GM12874 (cell line): ENCODE measurements around the gene ZNF423.

Experiments used
- TF ChIP-seq, protein P1 (sequence below): IDR thresholded peaks from 2 replicates; pipeline ENCODE4 v1.5.1; 2011; ENCODE audit warnings: low read depth, mild to moderate bottlenecking, control low read depth, low read length, moderate library complexity; ENCODE audit not compliant: insufficient read depth

The ZNF423 gene

DNA sequence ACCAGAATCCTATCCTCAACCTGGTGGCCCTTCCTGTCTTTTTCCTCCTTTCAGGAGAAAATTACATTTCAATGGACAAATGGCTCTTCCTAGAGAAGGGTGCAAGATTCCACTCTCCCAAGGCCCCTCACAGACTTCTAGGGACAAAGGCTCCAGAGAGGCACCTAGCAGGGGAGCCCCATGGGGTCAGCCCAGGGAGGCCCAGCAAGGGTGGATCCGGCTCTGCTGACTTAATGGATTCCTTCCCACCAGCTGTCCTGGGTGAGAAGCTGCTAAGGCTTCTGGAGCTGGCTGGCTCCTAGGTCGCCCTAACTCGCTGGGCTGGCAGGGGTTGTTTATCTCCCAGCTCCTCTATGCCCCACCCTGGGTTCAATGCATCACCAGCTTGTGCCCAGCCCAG is 152.4 kb downstream of the ZNF423 start:
- TF ChIP-seq, protein P1, sequence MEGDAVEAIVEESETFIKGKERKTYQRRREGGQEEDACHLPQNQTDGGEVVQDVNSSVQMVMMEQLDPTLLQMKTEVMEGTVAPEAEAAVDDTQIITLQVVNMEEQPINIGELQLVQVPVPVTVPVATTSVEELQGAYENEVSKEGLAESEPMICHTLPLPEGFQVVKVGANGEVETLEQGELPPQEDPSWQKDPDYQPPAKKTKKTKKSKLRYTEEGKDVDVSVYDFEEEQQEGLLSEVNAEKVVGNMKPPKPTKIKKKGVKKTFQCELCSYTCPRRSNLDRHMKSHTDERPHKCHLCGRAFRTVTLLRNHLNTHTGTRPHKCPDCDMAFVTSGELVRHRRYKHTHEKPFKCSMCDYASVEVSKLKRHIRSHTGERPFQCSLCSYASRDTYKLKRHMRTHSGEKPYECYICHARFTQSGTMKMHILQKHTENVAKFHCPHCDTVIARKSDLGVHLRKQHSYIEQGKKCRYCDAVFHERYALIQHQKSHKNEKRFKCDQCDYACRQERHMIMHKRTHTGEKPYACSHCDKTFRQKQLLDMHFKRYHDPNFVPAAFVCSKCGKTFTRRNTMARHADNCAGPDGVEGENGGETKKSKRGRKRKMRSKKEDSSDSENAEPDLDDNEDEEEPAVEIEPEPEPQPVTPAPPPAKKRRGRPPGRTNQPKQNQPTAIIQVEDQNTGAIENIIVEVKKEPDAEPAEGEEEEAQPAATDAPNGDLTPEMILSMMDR, result no peak

DNA sequence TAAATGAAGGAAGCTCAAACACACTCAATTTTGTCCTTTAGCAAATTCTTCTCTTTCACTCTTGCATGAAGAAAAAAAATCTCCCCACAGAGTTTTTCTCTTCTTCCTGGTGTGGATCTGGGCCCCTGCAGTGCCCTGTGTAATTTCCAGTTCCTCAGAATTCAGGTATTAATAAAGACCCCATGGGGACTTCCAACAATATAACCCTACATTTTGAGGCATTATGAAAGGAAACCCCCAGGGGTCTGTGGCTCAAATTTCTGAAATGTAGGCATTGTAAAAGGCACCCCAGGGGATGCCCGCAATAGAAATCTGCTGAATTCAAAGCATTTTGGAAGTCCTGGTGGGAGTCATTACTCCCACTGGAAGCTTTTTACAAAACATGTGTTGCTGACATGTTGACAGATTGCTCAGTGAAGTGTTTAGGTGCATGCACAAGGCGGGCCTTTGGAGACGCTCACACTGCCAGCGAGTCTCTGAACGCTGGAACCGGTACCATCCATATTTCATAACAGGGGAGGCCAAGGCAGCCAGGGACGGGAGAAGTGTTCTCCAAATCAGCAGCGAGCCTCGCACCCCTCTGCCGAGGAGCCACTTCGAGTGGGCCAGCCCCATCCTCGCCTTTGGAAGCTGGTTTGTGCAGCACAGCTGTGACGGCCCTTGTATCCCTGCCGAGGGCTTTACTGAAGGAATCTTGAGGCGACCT is 154.0 kb downstream of the ZNF423 start:
- TF ChIP-seq, protein P1, result no peak

DNA sequence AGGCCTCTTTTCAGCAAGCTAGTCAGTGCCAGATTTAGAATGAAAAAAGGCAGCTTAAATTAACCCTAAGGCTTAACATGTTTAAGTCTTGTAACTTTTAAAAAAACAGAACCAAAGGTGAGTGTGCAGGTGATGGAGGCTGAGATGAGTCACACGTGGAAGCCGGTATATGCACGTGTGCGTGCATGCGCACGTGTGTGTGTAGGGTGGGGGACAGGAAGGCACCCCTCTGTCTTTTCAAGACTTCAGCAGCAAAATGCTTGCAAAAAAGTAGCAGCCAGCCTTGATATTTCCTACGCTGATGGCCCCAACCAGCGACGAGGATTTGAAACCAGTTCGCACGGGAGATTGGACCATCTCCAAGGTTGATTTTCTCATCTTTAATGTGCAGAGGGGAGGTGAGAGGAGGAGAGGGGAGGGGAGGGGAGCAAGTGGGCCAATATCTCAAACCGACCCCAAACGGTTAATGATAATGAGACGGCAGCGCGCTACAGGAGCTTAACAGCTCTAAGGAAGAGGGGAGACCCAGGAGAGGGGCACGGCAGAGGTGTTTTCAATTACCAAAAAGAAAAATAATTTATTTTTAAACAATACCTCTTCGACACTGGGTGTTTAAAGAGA is 154.7 kb downstream of the ZNF423 start:
- TF ChIP-seq, protein P1, result no peak

DNA sequence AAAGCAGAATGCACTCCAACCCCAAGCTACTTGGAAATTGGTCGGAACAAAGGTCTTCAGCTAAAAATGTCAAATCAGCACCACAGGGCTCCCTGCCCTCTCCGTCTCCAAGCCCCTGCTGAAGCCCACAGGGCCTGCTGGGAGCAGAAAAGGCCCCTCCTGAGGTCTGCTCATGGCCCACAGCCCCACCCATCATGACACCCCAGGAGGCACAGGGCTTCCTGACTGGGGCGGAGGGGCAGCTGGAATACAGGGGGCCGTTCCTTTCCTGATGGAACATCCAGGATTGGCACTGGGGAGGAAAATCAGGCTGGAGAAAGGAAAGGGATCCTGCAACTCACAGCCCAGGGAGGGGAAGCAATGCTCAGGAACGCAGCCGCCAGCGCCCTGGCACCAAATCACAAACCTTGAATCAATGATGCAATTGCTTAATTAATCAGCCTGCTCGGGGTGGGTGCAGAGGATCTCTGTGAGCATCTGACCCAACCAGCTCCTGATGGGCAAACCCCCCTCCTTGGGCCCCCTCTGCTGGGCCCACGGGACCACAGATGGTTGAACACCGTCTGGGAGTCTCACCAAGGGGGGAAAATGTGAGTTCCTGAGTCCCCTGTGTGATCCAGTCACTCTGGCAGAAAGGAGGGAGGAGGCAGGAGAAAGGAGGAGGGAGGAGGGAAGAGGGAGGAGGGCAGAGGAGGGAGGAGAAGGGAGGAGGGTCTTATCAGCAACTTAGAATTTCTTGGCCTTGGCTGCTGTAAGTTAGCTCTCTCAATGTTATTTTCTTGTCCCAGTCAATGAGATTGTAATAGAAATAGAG is 155.5 kb downstream of the ZNF423 start:
- TF ChIP-seq, protein P1, result no peak

DNA sequence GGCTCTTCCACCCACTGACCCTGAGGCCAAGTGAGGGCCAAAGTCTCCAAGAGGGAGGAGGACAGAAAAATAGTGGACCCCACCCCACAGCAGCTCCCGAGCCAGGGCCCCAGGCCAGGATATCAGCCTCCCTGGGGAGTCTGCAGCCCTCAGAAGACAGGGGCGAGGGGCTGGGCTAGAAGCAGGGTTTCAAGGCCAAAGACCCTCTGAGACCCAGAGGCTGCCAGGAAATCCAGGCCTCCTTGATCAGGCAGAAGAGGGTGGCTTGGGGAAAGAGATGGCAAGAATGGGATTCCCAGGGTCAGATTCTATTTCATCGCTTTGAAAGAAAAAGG is 156.1 kb downstream of the ZNF423 start:
- TF ChIP-seq, protein P1, result no peak

DNA sequence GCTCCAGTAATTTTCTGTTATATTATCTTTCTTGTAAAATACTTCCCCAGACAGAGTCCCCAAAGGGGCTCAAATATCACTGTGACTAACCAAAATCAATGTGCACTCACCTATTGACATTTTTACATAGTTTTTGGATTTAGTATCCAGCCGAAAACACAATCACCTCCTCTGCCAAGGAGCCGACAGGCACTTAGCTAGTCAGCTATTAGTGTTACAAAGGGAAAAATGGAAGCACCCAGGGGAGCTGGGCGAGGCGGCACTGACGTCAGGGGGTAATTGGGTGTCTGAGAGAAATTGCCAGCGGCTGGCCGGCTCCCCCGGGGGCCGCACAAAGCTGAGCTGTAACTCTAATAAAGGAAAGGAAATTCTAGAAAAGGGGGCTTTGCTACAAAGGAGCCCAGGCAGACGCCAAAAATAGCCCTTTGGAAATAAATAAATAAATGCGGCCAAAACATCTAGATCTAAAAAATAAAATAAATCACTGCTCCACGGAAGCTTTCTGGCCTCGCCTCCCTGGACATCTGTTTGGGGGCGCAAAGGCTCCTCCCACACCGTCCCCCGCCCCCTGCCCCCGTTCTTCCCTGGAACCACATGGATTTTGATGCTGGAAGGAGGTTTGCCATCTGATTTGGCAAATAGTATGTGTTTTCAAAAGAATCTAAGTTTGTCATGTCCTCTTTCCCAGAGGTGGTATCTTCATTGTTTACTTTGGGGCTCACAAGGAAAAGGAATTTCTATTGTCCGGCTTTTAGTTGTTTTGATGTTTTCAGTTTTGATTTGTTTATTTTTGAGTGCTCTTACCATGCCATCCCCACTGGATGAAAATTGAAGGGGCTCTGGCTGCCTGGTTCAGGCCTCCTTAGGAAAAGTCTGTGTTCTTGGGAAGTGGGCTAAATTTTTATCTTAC is 156.7 kb downstream of the ZNF423 start:
- TF ChIP-seq, protein P1, result no peak
